Osteoblast (primary cell): Measurements from ENCODE around the gene GNB5. TPM values are rescaled to one million over a fixed set of nuclear protein-coding genes. Genes with fewer than 3 reads are reported as not detected.

Source experiments
- DNase-seq: peaks from one replicate; pipeline ENCODE4 v3.0.0; 2011; ENCODE audit warnings: low spot score, mixed read lengths; ENCODE audit not compliant: insufficient read length; ENCODE audit errors: missing footprints
- H2AFZ ChIP-seq: 2 replicates; pipeline ENCODE4 v1.6.0; 2011; ENCODE audit warnings: mild to moderate bottlenecking, low read length
- H3K27ac ChIP-seq: 2 replicates; pipeline ENCODE4 v1.5.1; 2011; ENCODE audit warnings: mild to moderate bottlenecking, low read depth, low read length, moderate library complexity
- H3K27me3 ChIP-seq: 2 replicates; pipeline ENCODE4 v1.6.0; 2012; ENCODE audit warnings: mild to moderate bottlenecking, control low read depth, inconsistent platforms, low read length, moderate library complexity; ENCODE audit not compliant: insufficient read depth
- H3K36me3 ChIP-seq: 2 replicates; pipeline ENCODE4 v1.5.1; 2011; ENCODE audit warnings: mild to moderate bottlenecking, low read length, control low read depth, moderate library complexity; ENCODE audit not compliant: insufficient read depth
- H3K4me1 ChIP-seq: 2 replicates; pipeline ENCODE4 v1.5.1; 2011; ENCODE audit warnings: mild to moderate bottlenecking, low read length, control low read depth, moderate library complexity; ENCODE audit not compliant: insufficient read depth
- H3K4me2 ChIP-seq: 2 replicates; pipeline ENCODE4 v1.6.0; 2011; ENCODE audit warnings: mild to moderate bottlenecking, low read length; ENCODE audit not compliant: insufficient read depth
- H3K4me3 ChIP-seq: fragments of 200-600 bp; sonication (generic); 3 replicates; pipeline ENCODE4 v1.5.1; 2012; ENCODE audit warnings: mild to moderate bottlenecking, low read length, inconsistent platforms; ENCODE audit not compliant: insufficient read depth
- H3K79me2 ChIP-seq: 2 replicates; pipeline ENCODE4 v1.6.0; 2012; ENCODE audit warnings: mild to moderate bottlenecking, low read length, control low read depth, inconsistent platforms; ENCODE audit not compliant: insufficient read depth
- H3K9me3 ChIP-seq: 2 replicates; pipeline ENCODE4 v1.5.1; 2011; ENCODE audit warnings: low read depth, low read length, control low read depth
- H4K20me1 ChIP-seq: 2 replicates; pipeline ENCODE4 v1.6.0; 2012; ENCODE audit warnings: mild to moderate bottlenecking, low read length, control low read depth; ENCODE audit not compliant: insufficient read depth
- CTCF ChIP-seq: IDR thresholded peaks from 2 replicates; pipeline ENCODE4 v1.5.1; 2011; ENCODE audit warnings: mild to moderate bottlenecking, low read depth, low read length, moderate library complexity; ENCODE audit errors: extremely low read depth
- total RNA-seq: library from RNA; depleted of rRNA; stranded (reverse); fragments of >200 nt; gene quantifications from 2 replicates; pipeline ENCODE4 v1.2.3, GENCODE V29; 2012

The GNB5 gene
- total RNA-seq, 1 donor = 26.4 TPM

DNA sequence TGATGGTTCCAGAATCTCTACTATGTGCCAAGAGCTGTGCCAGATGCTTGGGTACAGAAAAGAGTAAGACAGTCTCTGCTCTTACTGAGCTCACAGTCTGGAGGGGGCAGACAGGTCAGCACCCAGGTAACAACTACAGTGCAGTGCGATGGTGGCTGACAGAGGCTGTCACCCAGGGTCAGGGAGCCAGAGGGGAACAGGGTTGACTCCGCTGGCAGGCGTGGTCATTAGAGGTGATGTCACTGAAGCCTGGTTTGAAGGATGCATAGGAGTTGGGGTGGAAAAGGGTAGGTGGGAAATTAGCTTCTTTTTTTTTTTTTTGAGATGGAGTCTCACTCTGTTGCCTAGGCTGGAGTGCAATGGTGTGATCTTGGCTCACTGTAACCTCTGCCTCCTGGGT lies 31.5 kb downstream of the GNB5 start:
- no peak overlapping the region for H3K4me2 ChIP-seq
- H3K36me3 ChIP-seq = no peaks in the 10 kb centered on the region
- H3K79me2 ChIP-seq = no peaks in the 10 kb centered on the region
- H3K27me3 ChIP-seq = no peaks in the 10 kb centered on the region
- DNase-seq = no peak
- H3K4me3 ChIP-seq = no peak overlapping the region
- H4K20me1 ChIP-seq = no peaks in the 10 kb centered on the region
- no peak overlapping the region for H2AFZ ChIP-seq
- H3K4me1 ChIP-seq = no peaks in the 10 kb centered on the region
- no peak overlapping the region for H3K27ac ChIP-seq
- H3K9me3 ChIP-seq = no peaks in the 10 kb centered on the region
- no peak for TF ChIP-seq CTCF

DNA sequence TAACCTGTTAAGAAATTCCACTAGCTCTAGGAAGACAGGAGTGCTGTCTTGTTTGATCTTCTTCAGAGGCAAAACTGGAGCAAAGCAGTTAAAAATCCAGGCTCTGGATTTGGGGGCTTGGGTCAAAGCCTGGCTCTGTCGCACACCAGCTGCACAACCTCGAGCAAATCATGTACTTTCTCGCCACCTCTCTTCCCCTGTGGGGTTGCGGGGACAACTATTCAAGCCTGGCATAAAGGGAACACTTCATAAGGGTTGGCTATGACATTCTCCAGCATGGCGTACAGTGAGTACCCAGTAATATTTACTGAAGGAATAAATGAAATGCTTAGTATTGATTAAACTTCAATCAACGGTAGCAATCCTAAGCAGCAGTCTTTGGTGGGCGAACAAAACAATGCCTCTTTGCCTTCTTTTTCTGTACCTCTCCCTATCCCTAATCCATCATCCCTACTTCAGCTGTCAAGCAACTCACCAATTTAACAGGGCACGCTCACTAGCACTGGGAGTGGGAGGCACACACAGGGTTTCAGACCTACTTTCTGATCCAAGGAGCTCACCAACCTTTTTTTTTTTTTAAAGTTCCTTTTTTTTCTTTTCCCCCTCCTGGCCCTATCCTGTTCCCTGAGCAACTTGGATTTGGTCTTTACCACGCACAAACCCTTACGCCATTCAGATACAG lies 33.0 kb downstream of the GNB5 start:
- TF ChIP-seq CTCF = no peak
- Histone ChIP-seq H3K27me3 (no peaks in the 10 kb centered on the region), H3K4me2 (no peak overlapping the region), H3K79me2 (no peaks in the 10 kb centered on the region), H3K9me3 (no peaks in the 10 kb centered on the region), H2AFZ (no peak overlapping the region), H3K4me1 (no peaks in the 10 kb centered on the region), H3K27ac (no peak overlapping the region), H3K4me3 (no peak overlapping the region), H3K36me3 (no peaks in the 10 kb centered on the region), H4K20me1 (no peaks in the 10 kb centered on the region)
- DNase-seq = no peak

DNA sequence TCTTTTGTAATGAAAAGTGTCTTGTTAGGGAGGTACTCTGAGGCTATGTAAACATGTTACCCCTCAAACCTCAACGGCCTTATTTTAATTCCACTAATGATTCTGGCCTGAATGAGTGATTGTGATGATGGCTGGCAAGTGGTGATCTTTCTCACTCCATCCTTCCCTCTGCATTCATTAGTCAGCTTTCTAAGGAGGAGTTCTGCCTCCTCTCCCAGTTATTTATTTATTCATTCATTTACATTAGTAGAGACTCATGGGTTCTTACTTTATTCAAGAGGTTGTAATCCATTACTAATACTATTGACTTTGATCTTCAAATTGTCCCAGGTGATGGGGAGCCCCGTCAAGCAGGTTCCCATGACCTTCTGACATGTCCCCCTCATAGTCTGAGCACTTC lies 35.3 kb downstream of the GNB5 start:
- no peaks in the 10 kb centered on the region for H3K27me3 ChIP-seq
- H4K20me1 ChIP-seq = no peaks in the 10 kb centered on the region
- no peak overlapping the region for H3K27ac ChIP-seq
- TF ChIP-seq CTCF = no peak
- no peaks in the 10 kb centered on the region for H3K4me1 ChIP-seq
- H3K36me3 ChIP-seq = no peaks in the 10 kb centered on the region
- H3K9me3 ChIP-seq = no peaks in the 10 kb centered on the region
- no peak overlapping the region for H3K4me2 ChIP-seq
- no peak for DNase-seq
- no peak overlapping the region for H2AFZ ChIP-seq
- H3K4me3 ChIP-seq = no peak overlapping the region
- H3K79me2 ChIP-seq = no peaks in the 10 kb centered on the region

DNA sequence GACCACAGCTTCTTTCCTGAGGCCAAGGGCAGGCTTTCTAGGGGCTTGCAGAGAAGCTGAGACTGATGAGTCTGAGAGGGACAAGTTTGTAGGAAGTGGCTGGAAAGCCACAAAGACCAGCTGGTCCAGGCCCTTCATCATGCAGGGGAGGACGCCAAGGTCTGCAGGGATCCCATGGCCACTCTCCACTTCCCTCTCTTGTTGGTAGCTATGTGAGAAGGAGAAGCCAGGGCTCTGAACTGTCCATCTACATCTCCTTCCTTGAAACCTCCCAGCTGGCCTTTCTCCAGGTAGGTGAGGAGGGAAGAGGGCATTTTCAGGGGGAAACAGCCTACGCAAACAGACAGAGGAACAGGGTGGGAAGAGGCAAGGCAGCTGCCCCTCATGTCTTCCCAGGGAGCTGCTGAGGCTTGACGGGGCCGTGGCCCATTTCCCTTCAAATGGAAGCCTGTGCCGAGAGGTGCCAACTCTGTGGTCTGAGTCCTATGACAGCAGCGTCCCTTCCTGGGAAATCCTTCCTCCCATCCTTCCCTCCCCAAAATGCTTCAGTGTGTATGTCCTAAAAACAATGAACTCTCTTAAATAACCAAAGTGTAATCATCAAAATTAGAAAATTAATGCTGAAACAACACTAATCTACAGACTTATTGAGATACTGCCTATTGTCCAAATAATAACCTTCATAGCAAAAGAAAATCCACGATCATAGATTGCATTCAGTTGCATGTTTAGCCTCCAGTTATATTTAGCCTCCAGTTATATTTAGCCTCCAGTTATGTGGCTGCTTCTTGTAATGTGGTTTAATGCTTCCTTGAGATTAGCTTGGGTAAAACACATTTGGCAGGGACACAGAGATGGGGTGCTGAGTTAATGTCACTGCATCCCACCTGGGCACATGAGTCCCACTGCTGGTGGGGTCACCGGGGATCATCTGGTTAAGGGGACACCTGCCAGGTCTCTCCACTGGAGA lies 36.0 kb downstream of the GNB5 start:
- no peak overlapping the region for H3K4me3 ChIP-seq
- no peak overlapping the region for H2AFZ ChIP-seq
- H3K27ac ChIP-seq = no peak overlapping the region
- no peak for DNase-seq
- no peaks in the 10 kb centered on the region for H3K36me3 ChIP-seq
- TF ChIP-seq CTCF = no peak
- no peaks in the 10 kb centered on the region for H3K79me2 ChIP-seq
- H3K9me3 ChIP-seq = no peaks in the 10 kb centered on the region
- H3K4me1 ChIP-seq = no peaks in the 10 kb centered on the region
- no peaks in the 10 kb centered on the region for H3K27me3 ChIP-seq
- H4K20me1 ChIP-seq = no peaks in the 10 kb centered on the region
- H3K4me2 ChIP-seq = no peak overlapping the region
